ENCODE measurements around the gene TCP11L1. TPM values are rescaled to one million over a fixed set of nuclear protein-coding genes. Genes with fewer than 3 reads are reported as not detected.
"Not testable (repeated sequence)": the region's sequence is repeated elsewhere in the genome, so short reads cannot be mapped to it uniquely, and the experiment has no call there.

The TCP11L1 gene
- total RNA-seq, 2 experiments from 2014 or later = 10.0 to 11.4 TPM

DNA sequence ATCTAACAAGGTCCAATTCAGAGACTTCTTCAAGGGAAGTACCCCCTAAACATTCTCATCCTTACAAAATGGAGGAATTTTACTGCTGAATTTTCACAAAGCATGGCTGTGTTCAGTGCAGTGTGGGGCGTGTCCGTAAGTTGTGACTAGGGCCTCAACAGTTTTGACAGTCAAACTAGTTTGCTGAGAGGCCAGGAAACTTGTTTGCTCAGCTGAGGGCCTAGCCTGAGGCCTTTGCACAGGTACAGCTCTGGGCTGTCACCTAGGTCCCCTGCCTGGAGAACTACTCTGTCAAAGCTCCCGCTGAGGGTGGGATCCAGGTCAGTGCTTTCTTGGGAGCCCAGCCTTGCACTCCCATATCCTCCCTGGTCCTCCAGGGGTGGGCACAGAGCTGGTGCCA, 27.9 kb downstream of the TCP11L1 start:
- DNase-seq = no peak
- CTCF ChIA-PET = interaction anchor here (0.6 to 9.4 kb wide), 3 partner anchors 23 to 555 kb away, joined by 3 to 263 read pairs (median 3); no protein-coding TSS in a partner anchor
- no peak overlapping the region for H3K27ac Mint-ChIP-seq
- intact Hi-C loops (cut with micrococcal nuclease) = loop anchor here (5.0 kb wide), 1 partner anchor 260 kb away; no protein-coding TSS in a partner anchor
- no peaks in the 10 kb centered on the region for H3K27me3 Mint-ChIP-seq
- no peaks in the 10 kb centered on the region for H3K9me3 Mint-ChIP-seq
- H3K4me1 Mint-ChIP-seq (ENCODE audit: low read depth) = peaks cover 25% of the 10 kb centered on the region
- H3K4me3 Mint-ChIP-seq = no peak overlapping the region
- H3K36me3 Mint-ChIP-seq = peaks cover 11% of the 10 kb centered on the region
- POLR2A ChIA-PET = no interaction called here

- no peak for DNase-seq
- H3K27ac Mint-ChIP-seq = no peak overlapping the region
- no peak overlapping the region for H3K4me3 Mint-ChIP-seq
- peaks cover 11% of the 10 kb centered on the region for H3K4me1 Mint-ChIP-seq (ENCODE audit: low read depth)
- intact Hi-C loops (cut with micrococcal nuclease) = loop anchor here (5.0 kb wide), 1 partner anchor 259 kb away; no protein-coding TSS in a partner anchor
- ChIA-PET CTCF (interaction anchor here (9.4 kb wide), 1 partner anchor 106 kb away, joined by 263 read pairs; no protein-coding TSS in a partner anchor), POLR2A (interaction anchor here (0.6 kb wide), 1 partner anchor 52 kb away, joined by 3 read pairs; no protein-coding TSS in a partner anchor)
- H3K27me3 Mint-ChIP-seq = no peaks in the 10 kb centered on the region
- no peaks in the 10 kb centered on the region for H3K9me3 Mint-ChIP-seq
- H3K36me3 Mint-ChIP-seq = peaks cover 14% of the 10 kb centered on the region
Measured at GRCh38 chr11:33068611-33069340, 29.4 kb downstream of the TCP11L1 start.

- POLR2A ChIA-PET = no interaction called here
- H3K9me3 Mint-ChIP-seq = no peaks in the 10 kb centered on the region
- H3K27ac Mint-ChIP-seq = no peak overlapping the region
- H3K4me3 Mint-ChIP-seq = no peak overlapping the region
- CTCF ChIA-PET = interaction anchor here (1.5 kb wide), 1 partner anchor 9 kb away, joined by 5 read pairs; no protein-coding TSS in a partner anchor
- peaks cover 32% of the 10 kb centered on the region for H3K36me3 Mint-ChIP-seq
- no peaks in the 10 kb centered on the region for H3K4me1 Mint-ChIP-seq (ENCODE audit: low read depth)
- DNase-seq = no peak
- intact Hi-C loops (cut with micrococcal nuclease) = no loop called here
- H3K27me3 Mint-ChIP-seq = no peaks in the 10 kb centered on the region
Measured at GRCh38 chr11:33072465-33072864, 33.1 kb downstream of the TCP11L1 start.

DNA sequence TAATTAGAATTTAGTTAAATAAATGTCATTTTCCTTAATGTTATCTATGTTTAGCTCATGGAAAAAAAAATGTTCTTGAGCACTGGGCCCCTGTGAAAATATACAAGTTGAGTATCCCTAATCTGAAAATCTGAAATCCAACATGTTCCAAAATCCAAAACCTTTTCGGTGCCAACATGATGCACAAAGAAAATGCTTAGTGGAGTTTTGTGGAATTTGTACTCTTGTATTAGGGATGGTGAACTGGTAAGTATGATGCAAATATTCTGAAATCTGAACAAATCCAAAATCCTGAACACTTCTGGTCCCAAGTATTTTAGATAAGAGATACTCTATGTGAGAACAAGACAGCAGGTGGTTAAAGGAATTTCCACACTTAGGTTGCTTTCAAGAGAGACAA, 44.5 kb downstream of the TCP11L1 start:
- intact Hi-C loops (cut with micrococcal nuclease) = no loop called here
- ChIA-PET CTCF (no interaction called here), POLR2A (no interaction called here)
- Mint-ChIP-seq H3K4me3 (no peak overlapping the region), H3K9me3 (no peaks in the 10 kb centered on the region), H3K36me3 (peaks cover 20% of the 10 kb centered on the region), H3K27me3 (no peaks in the 10 kb centered on the region), H3K4me1 (ENCODE audit: low read depth) (no peaks in the 10 kb centered on the region), H3K27ac (no peak overlapping the region)
- DNase-seq = no peak

DNA sequence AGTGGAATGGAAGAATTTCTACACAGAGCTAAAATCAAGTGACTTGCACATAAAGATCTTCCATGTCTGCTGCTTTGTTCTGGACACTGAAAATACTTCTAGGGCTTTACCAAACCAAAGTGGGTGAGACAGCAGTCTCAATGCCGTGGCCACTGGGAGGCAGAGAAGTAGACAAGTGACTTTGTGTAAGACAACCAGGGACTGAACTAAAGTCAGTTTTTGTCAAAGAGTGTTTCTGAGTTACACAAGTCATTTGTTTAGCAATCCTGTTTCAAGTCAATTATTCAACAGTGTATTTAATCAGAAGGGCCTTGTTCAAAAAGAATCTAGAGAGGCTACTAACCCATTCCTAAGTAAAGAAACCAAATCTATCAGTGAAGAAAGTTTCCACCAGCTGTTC, 46.6 kb downstream of the TCP11L1 start:
- peaks cover 23% of the 10 kb centered on the region for H3K36me3 Mint-ChIP-seq
- H3K4me3 Mint-ChIP-seq = no peak overlapping the region
- ChIA-PET CTCF (no interaction called here), POLR2A (no interaction called here)
- no peaks in the 10 kb centered on the region for H3K9me3 Mint-ChIP-seq
- intact Hi-C loops (cut with micrococcal nuclease) = no loop called here
- H3K27me3 Mint-ChIP-seq = no peaks in the 10 kb centered on the region
- no peaks in the 10 kb centered on the region for H3K4me1 Mint-ChIP-seq (ENCODE audit: low read depth)
- DNase-seq = no peak
- H3K27ac Mint-ChIP-seq = no peak overlapping the region

GRCh38 chr11:33089776-33090175, 50.4 kb downstream of the TCP11L1 start:
- no peak overlapping the region for H3K4me3 Mint-ChIP-seq
- intact Hi-C loops (cut with micrococcal nuclease) = no loop called here
- no peaks in the 10 kb centered on the region for H3K27me3 Mint-ChIP-seq
- ChIA-PET POLR2A (no interaction called here), CTCF (interaction anchor here (3.1 kb wide), 1 partner anchor 25 kb away, joined by 13 read pairs; no protein-coding TSS in a partner anchor)
- H3K27ac Mint-ChIP-seq = no peak overlapping the region
- peaks cover 17% of the 10 kb centered on the region for H3K36me3 Mint-ChIP-seq
- H3K4me1 Mint-ChIP-seq (ENCODE audit: low read depth) = no peaks in the 10 kb centered on the region
- no peak for DNase-seq
- H3K9me3 Mint-ChIP-seq = no peaks in the 10 kb centered on the region

- CTCF ChIA-PET = interaction anchor here (1.2 kb wide), 1 partner anchor 16 kb away, joined by 3 read pairs; no protein-coding TSS in a partner anchor
- Mint-ChIP-seq H3K4me3 (no peak overlapping the region), H3K27me3 (no peaks in the 10 kb centered on the region), H3K9me3 (no peaks in the 10 kb centered on the region), H3K36me3 (peaks cover 27% of the 10 kb centered on the region), H3K4me1 (ENCODE audit: low read depth) (no peaks in the 10 kb centered on the region), H3K27ac (no peak overlapping the region)
- no peak for DNase-seq
- POLR2A ChIA-PET = no interaction called here
- intact Hi-C loops (cut with micrococcal nuclease) = no loop called here
Measured at GRCh38 chr11:33094157-33094556, 54.8 kb downstream of the TCP11L1 start.

- Mint-ChIP-seq H3K4me3 (no peak overlapping the region), H3K27ac (no peak overlapping the region), H3K9me3 (no peaks in the 10 kb centered on the region), H3K4me1 (ENCODE audit: low read depth) (no peaks in the 10 kb centered on the region), H3K27me3 (no peaks in the 10 kb centered on the region), H3K36me3 (peaks cover 18% of the 10 kb centered on the region)
- POLR2A ChIA-PET = no interaction called here
- CTCF ChIA-PET = interaction anchor here (0.9 kb wide), 1 partner anchor 179 kb away, joined by 3 read pairs; no protein-coding TSS in a partner anchor
- no peak for DNase-seq
- intact Hi-C loops (cut with micrococcal nuclease) = no loop called here
Measured at GRCh38 chr11:33103836-33104235, 64.5 kb downstream of the TCP11L1 start.

GRCh38 chr11:33109294-33109895, 70.0 kb downstream of the TCP11L1 start:
- Mint-ChIP-seq H3K27me3 (no peaks in the 10 kb centered on the region), H3K4me1 (ENCODE audit: low read depth) (no peaks in the 10 kb centered on the region), H3K27ac (no peak overlapping the region), H3K9me3 (no peaks in the 10 kb centered on the region), H3K4me3 (no peak overlapping the region), H3K36me3 (peaks cover 5% of the 10 kb centered on the region)
- no peak for DNase-seq
- intact Hi-C loops (cut with micrococcal nuclease) = no loop called here
- CTCF ChIA-PET = no interaction called here
- POLR2A ChIA-PET = no interaction called here

GRCh38 chr11:33110083-33110482, 70.7 kb downstream of the TCP11L1 start:
- intact Hi-C loops (cut with micrococcal nuclease) = no loop called here
- POLR2A ChIA-PET = no interaction called here
- Mint-ChIP-seq H3K27me3 (no peaks in the 10 kb centered on the region), H3K4me1 (ENCODE audit: low read depth) (no peaks in the 10 kb centered on the region), H3K27ac (no peak overlapping the region), H3K9me3 (no peaks in the 10 kb centered on the region), H3K36me3 (peaks cover 3% of the 10 kb centered on the region), H3K4me3 (no peak overlapping the region)
- CTCF ChIA-PET = interaction anchor here (0.9 kb wide), 1 partner anchor 44 kb away, joined by 3 read pairs; no protein-coding TSS in a partner anchor
- DNase-seq = no peak

- ChIA-PET POLR2A (no interaction called here), CTCF (interaction anchor here (0.6 kb wide), 1 partner anchor 11 kb away, joined by 3 read pairs; no protein-coding TSS in a partner anchor)
Measured at GRCh38 chr11:33116535-33116934, 77.2 kb downstream of the TCP11L1 start.

GRCh38 chr11:33122696-33123095, 83.3 kb downstream of the TCP11L1 start:
- H3K4me1 Mint-ChIP-seq (ENCODE audit: low read depth); DNase-seq; H3K27ac Mint-ChIP-seq; H3K27me3 Mint-ChIP-seq; POLR2A ChIA-PET; H3K9me3 Mint-ChIP-seq; intact Hi-C loops (cut with micrococcal nuclease); H3K4me3 Mint-ChIP-seq; CTCF ChIA-PET; H3K36me3 Mint-ChIP-seq: not testable (repeated sequence)

More at GRCh38 chr11:33116535-33116934, 77.2 kb downstream of the TCP11L1 start:
- Mint-ChIP-seq H3K27me3 (no peaks in the 10 kb centered on the region), H3K4me3 (no peak overlapping the region), H3K27ac (no peak overlapping the region), H3K4me1 (ENCODE audit: low read depth) (peaks cover 3% of the 10 kb centered on the region), H3K9me3 (no peaks in the 10 kb centered on the region), H3K36me3 (peaks cover 1% of the 10 kb centered on the region)
- DNase-seq = no peak
- intact Hi-C loops (cut with micrococcal nuclease) = no loop called here

All from activated CD4-positive, alpha-beta memory T cell treated with anti-CD3 and anti-CD28 coated beads for 36 hours (primary cell).